ENCODE results near the gene FCHO1.

DNA sequence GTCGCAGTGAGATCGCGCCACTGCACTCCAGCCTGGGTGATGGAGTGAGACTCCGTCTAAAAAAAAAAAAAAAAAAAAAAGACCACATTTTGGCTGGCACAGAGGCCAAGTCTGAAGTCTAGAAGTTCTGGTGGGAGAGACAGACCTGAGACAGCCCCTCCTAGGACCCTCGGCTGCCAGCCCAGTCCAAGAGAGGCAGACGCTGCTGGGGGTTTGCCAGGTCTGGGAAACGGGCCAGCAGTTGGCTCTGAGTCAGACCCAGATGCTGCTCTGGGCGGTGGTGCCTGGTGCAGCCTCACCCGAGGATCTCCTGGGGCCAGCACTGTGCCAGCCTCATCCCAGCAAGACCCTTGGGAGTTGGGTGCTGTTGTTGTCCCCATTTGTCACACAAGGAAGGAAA is 5.8 kb downstream of the FCHO1 start:
- TF ChIP-seq, protein P1, sequence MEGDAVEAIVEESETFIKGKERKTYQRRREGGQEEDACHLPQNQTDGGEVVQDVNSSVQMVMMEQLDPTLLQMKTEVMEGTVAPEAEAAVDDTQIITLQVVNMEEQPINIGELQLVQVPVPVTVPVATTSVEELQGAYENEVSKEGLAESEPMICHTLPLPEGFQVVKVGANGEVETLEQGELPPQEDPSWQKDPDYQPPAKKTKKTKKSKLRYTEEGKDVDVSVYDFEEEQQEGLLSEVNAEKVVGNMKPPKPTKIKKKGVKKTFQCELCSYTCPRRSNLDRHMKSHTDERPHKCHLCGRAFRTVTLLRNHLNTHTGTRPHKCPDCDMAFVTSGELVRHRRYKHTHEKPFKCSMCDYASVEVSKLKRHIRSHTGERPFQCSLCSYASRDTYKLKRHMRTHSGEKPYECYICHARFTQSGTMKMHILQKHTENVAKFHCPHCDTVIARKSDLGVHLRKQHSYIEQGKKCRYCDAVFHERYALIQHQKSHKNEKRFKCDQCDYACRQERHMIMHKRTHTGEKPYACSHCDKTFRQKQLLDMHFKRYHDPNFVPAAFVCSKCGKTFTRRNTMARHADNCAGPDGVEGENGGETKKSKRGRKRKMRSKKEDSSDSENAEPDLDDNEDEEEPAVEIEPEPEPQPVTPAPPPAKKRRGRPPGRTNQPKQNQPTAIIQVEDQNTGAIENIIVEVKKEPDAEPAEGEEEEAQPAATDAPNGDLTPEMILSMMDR (IDR thresholded peaks at IDR 0.05; ENCODE audit: low read depth, low read length, missing input control): no peak
- TF ChIP-seq EGR1 (IDR thresholded peaks at IDR 0.05; ENCODE audit: low read depth in 2 of 2) (no peak), JUND (IDR thresholded peaks at IDR 0.05) (no peak), YY1 (IDR thresholded peaks at IDR 0.05) (no peak), TAF1 (conservative IDR thresholded peaks at IDR 0.05) (no peak), RAD21 (IDR thresholded peaks at IDR 0.05) (no peak)
- TF ChIP-seq, protein P2, sequence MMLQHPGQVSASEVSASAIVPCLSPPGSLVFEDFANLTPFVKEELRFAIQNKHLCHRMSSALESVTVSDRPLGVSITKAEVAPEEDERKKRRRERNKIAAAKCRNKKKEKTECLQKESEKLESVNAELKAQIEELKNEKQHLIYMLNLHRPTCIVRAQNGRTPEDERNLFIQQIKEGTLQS (IDR thresholded peaks at IDR 0.05): no peak
- TF ChIP-seq, protein P3, sequence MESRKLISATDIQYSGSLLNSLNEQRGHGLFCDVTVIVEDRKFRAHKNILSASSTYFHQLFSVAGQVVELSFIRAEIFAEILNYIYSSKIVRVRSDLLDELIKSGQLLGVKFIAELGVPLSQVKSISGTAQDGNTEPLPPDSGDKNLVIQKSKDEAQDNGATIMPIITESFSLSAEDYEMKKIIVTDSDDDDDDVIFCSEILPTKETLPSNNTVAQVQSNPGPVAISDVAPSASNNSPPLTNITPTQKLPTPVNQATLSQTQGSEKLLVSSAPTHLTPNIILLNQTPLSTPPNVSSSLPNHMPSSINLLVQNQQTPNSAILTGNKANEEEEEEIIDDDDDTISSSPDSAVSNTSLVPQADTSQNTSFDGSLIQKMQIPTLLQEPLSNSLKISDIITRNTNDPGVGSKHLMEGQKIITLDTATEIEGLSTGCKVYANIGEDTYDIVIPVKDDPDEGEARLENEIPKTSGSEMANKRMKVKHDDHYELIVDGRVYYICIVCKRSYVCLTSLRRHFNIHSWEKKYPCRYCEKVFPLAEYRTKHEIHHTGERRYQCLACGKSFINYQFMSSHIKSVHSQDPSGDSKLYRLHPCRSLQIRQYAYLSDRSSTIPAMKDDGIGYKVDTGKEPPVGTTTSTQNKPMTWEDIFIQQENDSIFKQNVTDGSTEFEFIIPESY (IDR thresholded peaks at IDR 0.05): no peak
